KOPT-K1 (cell line): ENCODE results near the gene EXOC4.

Source experiments
- H3K27ac ChIP-seq: fragments of 200-600 bp; sonication (generic); 2 replicates; pipeline ENCODE4 v1.5.1; 2016; ENCODE audit warnings: antibody characterized with exemption, mild to moderate bottlenecking, low read depth, low read length; ENCODE audit not compliant: poor library complexity, severe bottlenecking
- H3K36me3 ChIP-seq: fragments of 200-600 bp; sonication (generic); 2 replicates; pipeline ENCODE4 v1.5.1; 2017; ENCODE audit warnings: antibody characterized with exemption, mild to moderate bottlenecking, low read length, moderate library complexity; ENCODE audit not compliant: insufficient read depth
- H3K9me3 ChIP-seq: fragments of 200-600 bp; sonication (generic); 2 replicates; pipeline ENCODE4 v1.5.1; 2017; ENCODE audit warnings: antibody characterized with exemption, low read length, mild to moderate bottlenecking; ENCODE audit not compliant: insufficient read depth, poor library complexity, severe bottlenecking

EXOC4 gene

DNA sequence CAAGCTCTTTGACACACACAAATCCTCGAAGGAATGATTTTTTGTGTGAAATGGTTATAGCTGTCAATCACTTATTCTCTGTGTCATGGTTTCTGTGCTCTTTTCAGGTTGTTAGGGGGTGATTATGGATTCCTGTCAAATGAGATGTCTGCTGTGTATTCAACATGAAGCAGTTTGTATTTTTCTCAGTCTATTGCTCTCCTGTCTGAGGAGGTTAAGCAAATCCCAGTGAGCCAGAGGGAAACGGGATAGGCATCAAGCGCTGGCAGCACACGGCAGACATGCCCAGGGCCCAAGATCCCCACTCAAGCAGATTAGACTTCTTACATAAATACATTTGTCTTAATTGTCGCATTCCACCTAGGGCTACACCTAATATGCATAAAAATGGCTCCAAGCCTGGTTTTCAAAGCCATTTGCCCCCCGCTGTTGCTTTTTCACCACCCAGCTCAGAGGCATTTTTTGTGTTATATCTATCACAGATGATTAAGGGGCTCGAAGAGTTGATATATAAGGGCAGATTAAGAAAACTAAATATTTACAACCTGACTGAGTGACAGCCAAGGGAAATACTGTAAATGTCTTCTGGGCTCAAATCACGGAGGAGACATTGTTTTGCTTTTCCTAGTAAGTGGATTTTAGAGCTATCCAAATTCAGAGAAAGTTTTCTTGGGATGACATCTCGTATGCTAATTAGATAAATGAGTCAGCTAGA, 681.5 kb downstream of the EXOC4 start:
- no peaks in the 10 kb centered on the region for H3K9me3 ChIP-seq
- H3K27ac ChIP-seq: no peak overlapping the region
- H3K36me3 ChIP-seq: peaks cover 8% of the 10 kb centered on the region; the same call in 1 of the 2 replicates

DNA sequence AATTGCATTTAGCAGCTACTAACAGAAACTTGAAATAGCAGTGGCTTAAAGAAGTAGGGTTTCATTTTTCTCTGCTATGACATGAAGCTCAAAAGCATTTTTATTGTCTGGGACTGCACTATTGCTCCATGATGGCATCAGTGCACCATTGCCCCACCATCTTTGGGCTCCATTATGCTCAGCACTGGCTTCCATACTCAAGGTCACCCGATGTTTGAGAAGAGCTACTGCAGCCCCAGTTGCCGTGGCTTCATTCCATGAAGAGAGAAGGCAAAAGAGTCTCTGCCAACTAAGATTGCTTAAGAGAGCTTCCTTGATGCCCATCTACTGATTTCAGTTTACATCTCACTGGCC, 682.1 kb downstream of the EXOC4 start:
- Histone ChIP-seq H3K27ac (no peak overlapping the region), H3K9me3 (no peaks in the 10 kb centered on the region), H3K36me3 (peaks cover 8% of the 10 kb centered on the region; the same call in 1 of the 2 replicates)

- Histone ChIP-seq H3K36me3 (peaks cover 8% of the 10 kb centered on the region; the same call in 1 of the 2 replicates), H3K9me3 (no peaks in the 10 kb centered on the region), H3K27ac (no peak overlapping the region)
Observed at GRCh38 chr7:133936074-133936473, 683.2 kb downstream of the EXOC4 start.

DNA sequence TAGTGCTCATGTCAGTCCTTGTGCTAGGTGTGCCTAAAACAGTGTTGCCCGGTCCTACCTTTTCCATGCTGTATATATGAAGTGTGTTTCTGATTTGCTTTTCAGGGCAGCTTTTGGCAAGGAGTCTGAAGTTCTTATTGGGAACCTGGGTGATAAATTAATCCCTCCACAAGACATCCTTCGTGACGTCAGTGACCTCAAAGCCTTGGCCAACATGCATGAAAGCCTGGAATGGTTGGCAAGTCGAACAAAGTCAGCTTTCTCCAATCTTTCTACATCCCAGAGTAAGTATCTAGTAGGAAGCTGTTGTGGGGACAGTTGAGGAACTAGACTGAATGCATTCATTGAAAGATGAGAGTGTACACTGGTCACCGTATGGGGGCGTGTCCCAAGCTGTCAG, 684.9 kb downstream of the EXOC4 start:
- Histone ChIP-seq H3K36me3 (peaks cover 8% of the 10 kb centered on the region; the same call in 1 of the 2 replicates), H3K9me3 (no peaks in the 10 kb centered on the region), H3K27ac (no peak overlapping the region)

DNA sequence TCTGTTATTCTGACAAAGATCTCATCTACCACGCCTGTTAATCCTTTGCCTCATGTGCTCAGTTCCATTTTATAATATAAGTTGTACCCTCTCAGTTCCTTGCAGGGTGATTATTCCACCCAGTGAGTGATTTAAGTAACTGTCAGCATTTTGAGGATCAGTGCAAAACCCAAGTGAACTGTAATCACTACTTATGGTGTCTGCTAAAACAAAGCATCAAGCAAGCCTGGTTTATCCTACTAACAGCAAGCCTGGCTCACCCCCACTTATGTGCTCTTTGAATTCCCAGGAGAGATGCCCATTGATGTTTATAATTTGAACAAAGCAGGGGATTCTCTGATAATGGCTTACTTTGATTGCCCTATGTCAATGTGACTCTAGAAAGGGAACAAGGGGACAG, 687.5 kb downstream of the EXOC4 start:
- Histone ChIP-seq H3K36me3 (peaks cover 8% of the 10 kb centered on the region; the same call in 1 of the 2 replicates), H3K27ac (no peak overlapping the region), H3K9me3 (no peaks in the 10 kb centered on the region)

- no peaks in the 10 kb centered on the region for H3K9me3 ChIP-seq
- peaks cover 8% of the 10 kb centered on the region; the same call in 1 of the 2 replicates for H3K36me3 ChIP-seq
- H3K27ac ChIP-seq: no peak overlapping the region
Observed at GRCh38 chr7:133941496-133941895, 688.6 kb downstream of the EXOC4 start.

DNA sequence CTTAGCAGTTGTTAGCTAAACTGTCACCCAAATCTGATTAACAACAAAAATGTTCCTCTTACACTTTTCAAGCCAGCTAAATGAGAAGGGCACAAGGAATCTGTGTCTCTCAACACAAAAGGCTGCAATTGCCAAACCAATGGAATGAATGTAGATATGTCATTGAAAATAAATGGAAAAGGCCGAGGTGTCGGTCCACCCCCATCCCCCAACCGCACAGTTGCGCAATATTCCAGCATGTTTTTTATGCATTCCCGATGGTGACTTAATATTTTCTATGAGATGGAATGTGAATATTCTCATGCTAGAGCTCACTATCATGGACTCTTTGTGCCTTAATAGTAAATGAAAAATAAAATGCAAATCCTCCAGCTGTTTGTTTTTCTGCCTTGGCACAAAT, 692.6 kb downstream of the EXOC4 start:
- H3K9me3 ChIP-seq: no peaks in the 10 kb centered on the region
- H3K27ac ChIP-seq: no peak overlapping the region
- H3K36me3 ChIP-seq: no peaks in the 10 kb centered on the region

DNA sequence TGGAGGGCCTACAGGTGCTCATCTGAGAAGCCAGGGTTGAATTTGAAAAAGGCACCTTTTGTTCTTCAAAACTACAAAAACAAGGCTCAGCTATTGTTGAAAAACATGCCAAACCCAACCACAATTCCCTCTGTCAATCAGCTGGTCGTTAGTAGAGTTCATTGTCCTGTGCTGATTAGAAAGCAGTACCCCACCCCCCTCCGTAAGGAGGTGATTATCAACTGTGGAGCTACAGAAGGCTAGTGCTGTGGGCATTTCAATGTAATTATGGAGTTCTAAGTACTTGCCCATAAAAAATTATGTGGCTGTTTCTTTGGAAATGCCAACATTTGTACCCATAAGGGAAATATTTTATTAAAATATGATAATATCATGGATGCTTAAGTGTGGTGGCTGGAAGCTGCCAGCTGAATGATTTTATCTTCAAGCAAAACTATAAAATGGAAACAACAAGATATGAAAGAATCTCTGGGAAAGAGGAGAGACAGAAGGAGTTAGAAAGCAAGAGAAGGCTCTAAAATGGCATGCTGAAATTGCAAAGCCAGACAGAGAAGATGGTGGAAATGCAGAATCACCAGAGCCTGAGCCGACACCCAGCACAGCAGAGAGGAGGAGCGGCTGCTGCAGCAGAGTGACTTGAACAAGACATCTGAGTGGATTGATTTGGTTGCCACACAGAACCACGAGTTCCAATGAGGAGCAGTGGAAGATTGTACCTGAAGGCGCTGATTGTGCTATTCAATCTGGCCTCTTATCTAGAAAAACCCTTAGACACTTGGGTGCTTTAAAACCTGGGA, 694.8 kb downstream of the EXOC4 start:
- no peak overlapping the region for H3K27ac ChIP-seq
- H3K9me3 ChIP-seq: no peaks in the 10 kb centered on the region
- no peaks in the 10 kb centered on the region for H3K36me3 ChIP-seq

- H3K27ac ChIP-seq: no peak overlapping the region
- H3K36me3 ChIP-seq: no peaks in the 10 kb centered on the region
- no peaks in the 10 kb centered on the region for H3K9me3 ChIP-seq
Observed at GRCh38 chr7:133948588-133948987, 695.7 kb downstream of the EXOC4 start.

DNA sequence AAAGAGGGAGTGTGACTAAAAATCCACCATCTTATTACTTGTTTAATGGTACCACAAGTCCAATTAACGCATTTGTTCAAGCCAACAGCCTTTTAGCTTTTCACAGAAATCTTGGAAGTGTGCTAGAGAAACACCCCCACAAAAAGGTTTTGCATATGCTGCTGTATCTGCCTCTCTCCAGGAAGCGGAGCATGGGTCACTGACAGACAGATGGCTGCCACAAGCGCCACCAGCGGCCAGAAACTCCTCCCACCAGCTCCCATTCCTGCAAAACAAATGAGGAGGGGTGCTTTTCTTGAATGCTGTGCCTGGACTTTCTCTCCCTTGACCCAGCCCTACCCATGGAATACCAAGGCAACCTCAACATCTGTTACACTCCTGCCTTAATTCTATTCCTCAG, 698.0 kb downstream of the EXOC4 start:
- Histone ChIP-seq H3K9me3 (peaks cover 22% of the 10 kb centered on the region), H3K36me3 (peaks cover 5% of the 10 kb centered on the region; the same call in 1 of the 2 replicates), H3K27ac (no peak overlapping the region)

DNA sequence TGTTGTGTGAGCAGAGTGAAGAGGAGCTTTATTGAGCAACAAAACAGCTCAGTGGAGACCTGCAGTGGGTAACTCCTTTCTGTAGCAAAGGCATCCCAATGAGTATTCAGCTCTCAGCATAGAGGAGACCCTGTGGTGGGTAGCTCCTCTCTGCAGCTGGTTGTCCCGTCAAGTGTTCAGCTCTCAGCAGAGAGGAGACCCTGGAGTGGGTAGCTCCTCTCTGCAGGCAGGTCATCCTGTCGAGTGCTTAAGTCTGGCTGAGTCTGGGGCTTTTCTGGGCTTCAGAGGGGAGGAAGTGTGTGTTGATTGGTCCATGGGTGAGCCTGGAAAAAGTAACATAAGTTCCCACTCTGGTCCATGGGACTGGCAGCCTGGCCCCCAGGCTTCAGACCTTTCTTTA, 702.3 kb downstream of the EXOC4 start:
- no peak overlapping the region for H3K27ac ChIP-seq
- H3K36me3 ChIP-seq: peaks cover 5% of the 10 kb centered on the region; the same call in 1 of the 2 replicates
- peaks cover 23% of the 10 kb centered on the region for H3K9me3 ChIP-seq

DNA sequence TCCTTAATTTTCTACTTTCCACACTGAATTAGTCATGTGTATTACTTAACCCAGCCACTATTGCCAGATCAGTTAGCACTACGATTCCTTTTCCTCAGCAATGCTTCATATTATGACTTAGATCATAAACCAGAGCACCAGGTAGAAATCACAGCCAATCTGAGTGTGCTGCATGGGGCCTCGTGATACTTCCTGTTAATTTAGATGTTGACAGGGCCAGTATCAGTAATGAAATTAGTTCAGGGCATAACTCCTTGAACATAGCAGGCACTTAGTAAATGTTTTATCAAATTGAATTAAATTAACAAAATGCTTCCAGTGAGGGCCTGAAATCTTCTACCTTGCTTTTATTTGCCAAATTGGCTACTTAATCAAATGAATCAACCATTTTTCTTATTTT, 705.0 kb downstream of the EXOC4 start:
- H3K27ac ChIP-seq: no peak overlapping the region
- peaks cover 23% of the 10 kb centered on the region for H3K9me3 ChIP-seq
- H3K36me3 ChIP-seq: peaks cover 5% of the 10 kb centered on the region; the same call in 1 of the 2 replicates

DNA sequence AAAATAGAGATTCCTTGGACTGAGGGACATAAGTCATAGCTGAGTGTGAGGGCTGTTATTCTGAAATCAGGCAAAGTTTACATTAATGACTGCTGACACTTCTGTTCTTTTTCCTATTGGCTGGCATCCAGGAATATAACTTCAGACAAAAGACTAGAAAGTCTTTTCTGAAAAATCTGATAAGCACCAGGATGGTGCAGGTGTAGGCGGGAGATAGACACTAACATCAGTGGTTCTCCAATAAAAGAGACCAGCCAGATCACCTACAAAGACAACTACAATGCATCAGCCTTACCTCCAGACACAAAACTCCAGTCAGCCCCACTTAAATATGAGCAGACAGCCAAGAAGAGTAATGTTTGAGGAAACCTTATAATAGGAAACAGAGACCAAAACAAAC, 705.9 kb downstream of the EXOC4 start:
- Histone ChIP-seq H3K36me3 (peaks cover 5% of the 10 kb centered on the region; the same call in 1 of the 2 replicates), H3K9me3 (peaks cover 20% of the 10 kb centered on the region), H3K27ac (no peak overlapping the region)

DNA sequence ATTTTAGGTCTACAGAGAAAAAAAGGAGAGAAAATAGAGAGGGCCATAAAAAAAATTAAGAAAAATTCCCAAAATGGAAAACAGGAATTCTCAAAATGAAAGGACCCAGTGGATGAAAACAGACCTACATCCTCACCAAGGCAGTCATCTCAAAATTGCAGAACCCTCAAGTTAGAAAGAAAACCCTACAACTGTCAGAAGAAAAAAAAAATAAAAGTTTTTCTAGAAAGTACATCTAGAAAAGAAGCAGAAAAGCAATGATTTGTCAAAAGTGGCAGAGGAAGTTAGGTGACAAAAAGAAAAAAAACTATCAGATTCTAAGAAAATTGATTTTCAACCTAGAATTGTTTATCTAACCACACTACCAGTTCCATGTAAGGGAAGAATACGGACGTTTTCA, 706.6 kb downstream of the EXOC4 start:
- peaks cover 5% of the 10 kb centered on the region; the same call in 1 of the 2 replicates for H3K36me3 ChIP-seq
- H3K9me3 ChIP-seq: peaks cover 15% of the 10 kb centered on the region
- H3K27ac ChIP-seq: no peak overlapping the region

DNA sequence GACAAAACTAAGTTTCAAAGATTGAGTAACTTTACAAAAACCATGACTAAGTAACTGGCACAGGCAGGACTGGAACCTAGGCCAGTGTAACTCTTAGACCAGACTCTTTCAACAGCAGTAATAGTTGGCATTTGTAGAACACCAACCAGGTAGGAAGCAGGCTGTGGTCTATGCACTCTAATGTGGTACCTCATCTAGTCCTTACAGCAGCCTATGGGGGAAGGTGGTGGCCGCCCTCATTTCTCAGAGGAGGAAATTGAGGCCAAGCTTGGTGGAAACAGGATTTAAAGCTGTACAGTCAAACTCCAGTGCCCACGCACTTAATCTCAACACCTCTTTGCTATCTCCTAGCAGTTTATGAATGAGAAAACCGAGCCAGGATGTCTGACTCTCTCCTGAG, 708.8 kb downstream of the EXOC4 start:
- Histone ChIP-seq H3K27ac (no peak overlapping the region), H3K36me3 (no peaks in the 10 kb centered on the region), H3K9me3 (no peaks in the 10 kb centered on the region)
